HG03432 (cell line): ENCODE data around the gene TPR.

Experiments
- ATAC-seq: cut with Tn5 transposase; IDR thresholded peaks from one replicate; pipeline ENCODE4 v1.9.1; 2021; ENCODE audit warnings: mild to moderate bottlenecking, moderate library complexity; ENCODE audit not compliant: unreplicated experiment

TPR gene

GRCh38 chr1:186291271-186291670 lies 83.8 kb downstream of the TPR start:
- ATAC-seq, result no peak

GRCh38 chr1:186289943-186290545 lies 85.0 kb downstream of the TPR start:
- ATAC-seq, result no peak

- no peak for ATAC-seq
Measured at GRCh38 chr1:186286615-186287315, 88.3 kb downstream of the TPR start.

- peak; percentile 82 for ATAC-seq
Measured at GRCh38 chr1:186283374-186283773, 91.7 kb downstream of the TPR start.

- ATAC-seq, result no peak
Measured at GRCh38 chr1:186282466-186282865, 92.6 kb downstream of the TPR start.

- ATAC-seq, result no peak
Measured at GRCh38 chr1:186275822-186276221, 99.2 kb downstream of the TPR start.

GRCh38 chr1:186272486-186272885 lies 102.6 kb downstream of the TPR start:
- ATAC-seq, result no peak

GRCh38 chr1:186271032-186271431 lies 104.0 kb downstream of the TPR start:
- ATAC-seq, result no peak
